ENCODE data around the gene GUK1. TPM values are rescaled to one million over a fixed set of nuclear protein-coding genes. Genes with fewer than 3 reads are reported as not detected.

The GUK1 gene, protein sequence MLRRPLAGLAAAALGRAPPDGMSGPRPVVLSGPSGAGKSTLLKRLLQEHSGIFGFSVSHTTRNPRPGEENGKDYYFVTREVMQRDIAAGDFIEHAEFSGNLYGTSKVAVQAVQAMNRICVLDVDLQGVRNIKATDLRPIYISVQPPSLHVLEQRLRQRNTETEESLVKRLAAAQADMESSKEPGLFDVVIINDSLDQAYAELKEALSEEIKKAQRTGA
- total RNA-seq: 367 and 380 TPM in 2 replicates

GRCh38 chr1:228139931-228140723, at the start of gene GUK1:
TSS of gene GUK1 (plus strand) at chr1:228140279. CDS start at chr1:228140303, 24 bp downstream.
- H3K4me3 ChIP-seq (ENCODE audit: low read depth, low read length): peak within 1 kb of the TSS; percentile 94
- peak; percentile 100 for DNase-seq (ENCODE audit: low read depth)
- no peak for TF ChIP-seq CTCF (IDR thresholded peaks at IDR 0.05; ENCODE audit: insufficient read depth, low read depth, low read length)

- no peak overlapping the region for H3K4me3 ChIP-seq (ENCODE audit: low read depth, low read length)
- DNase-seq (ENCODE audit: low read depth): peak; percentile 30
- no peak for TF ChIP-seq CTCF (IDR thresholded peaks at IDR 0.05; ENCODE audit: insufficient read depth, low read depth, low read length)
Measured at GRCh38 chr1:228090613-228091081, 49.4 kb upstream of the GUK1 start.

DNA sequence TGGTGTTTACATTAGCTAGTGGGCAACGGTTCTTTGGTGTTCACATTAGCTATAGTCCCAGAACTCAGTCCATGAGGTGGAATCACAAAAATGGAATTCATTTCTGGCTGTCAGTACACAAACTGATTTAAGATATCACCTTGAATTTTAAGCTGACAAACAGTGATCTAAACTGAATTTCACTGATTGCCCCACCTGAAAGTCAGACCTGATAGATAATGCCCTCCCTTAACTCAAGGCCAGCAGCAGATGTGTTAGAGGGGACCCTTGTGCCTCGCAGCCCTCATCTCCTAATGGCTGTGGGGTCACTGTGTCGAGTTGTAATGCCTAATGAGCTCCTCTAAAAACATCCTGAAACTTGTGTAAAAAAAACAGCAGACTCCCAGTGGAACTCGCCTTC, 49.0 kb upstream of the GUK1 start:
- no peak for DNase-seq (ENCODE audit: low read depth)
- no peak overlapping the region for H3K4me3 ChIP-seq (ENCODE audit: low read depth, low read length)
- TF ChIP-seq CTCF (IDR thresholded peaks at IDR 0.05; ENCODE audit: insufficient read depth, low read depth, low read length): no peak

- H3K4me3 ChIP-seq (ENCODE audit: low read depth, low read length): no peak overlapping the region
- DNase-seq (ENCODE audit: low read depth): no peak
- no peak for TF ChIP-seq CTCF (IDR thresholded peaks at IDR 0.05; ENCODE audit: insufficient read depth, low read depth, low read length)
Measured at GRCh38 chr1:228092342-228093049, 47.6 kb upstream of the GUK1 start.

DNA sequence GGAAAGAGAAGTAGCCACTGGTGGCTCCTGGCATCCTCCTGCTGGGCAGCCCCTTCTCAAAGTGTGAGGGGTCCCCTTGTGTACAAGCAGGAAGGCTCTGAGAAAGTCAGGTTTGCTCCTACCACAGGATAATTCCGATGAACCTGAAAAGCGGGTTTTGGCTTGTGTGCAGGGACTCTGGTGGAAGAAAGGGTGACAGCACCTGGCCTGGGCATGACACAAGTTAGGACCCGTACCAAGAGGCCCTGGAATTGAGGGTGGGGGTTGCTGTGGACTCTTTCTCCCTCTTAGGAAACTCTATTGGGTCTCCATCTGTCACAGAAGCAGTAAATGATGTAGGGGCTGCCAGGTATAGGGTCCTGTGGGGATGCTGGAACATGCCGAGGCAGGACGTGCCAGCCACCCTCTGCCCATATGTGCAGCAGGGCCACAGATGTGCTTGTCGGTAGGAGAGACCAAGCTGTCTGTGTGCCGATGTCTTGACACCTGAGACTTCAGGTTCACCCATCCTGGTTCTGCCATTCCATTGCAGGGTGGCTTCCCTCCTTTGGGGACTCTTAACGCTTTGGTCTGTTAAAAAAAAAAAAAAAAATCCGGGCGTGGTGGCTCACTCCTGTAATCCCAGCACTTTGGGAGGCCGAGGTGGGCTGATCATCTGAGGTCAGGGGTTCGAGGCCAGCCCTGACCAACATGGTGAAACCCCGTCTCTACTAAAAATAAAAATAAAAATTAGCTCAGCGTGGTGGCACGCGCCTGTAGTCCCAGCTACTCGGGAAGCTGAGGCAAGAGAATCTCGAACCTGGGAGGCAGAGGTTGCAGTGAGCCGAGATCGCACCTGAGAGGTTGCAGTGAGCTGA, 46.8 kb upstream of the GUK1 start:
- no peak for TF ChIP-seq CTCF (IDR thresholded peaks at IDR 0.05; ENCODE audit: insufficient read depth, low read depth, low read length)
- no peak overlapping the region for H3K4me3 ChIP-seq (ENCODE audit: low read depth, low read length)
- no peak for DNase-seq (ENCODE audit: low read depth)

- no peak overlapping the region for H3K4me3 ChIP-seq (ENCODE audit: low read depth, low read length)
- TF ChIP-seq CTCF (IDR thresholded peaks at IDR 0.05; ENCODE audit: insufficient read depth, low read depth, low read length): no peak
- DNase-seq (ENCODE audit: low read depth): no peak
Measured at GRCh38 chr1:228094432-228095016, 45.6 kb upstream of the GUK1 start.
